WTC11 (cell line): ENCODE data around the gene RBP3.

Experiments used
- CREB1 ChIP-seq: sonication (generic); formaldehyde crosslinking; IDR thresholded peaks from 2 replicates; pipeline ENCODE4 v1.8.0; 2023; ENCODE audit warnings: mild to moderate bottlenecking, missing genetic modification reagents
- GRHL2 ChIP-seq: fragments of 250-450 bp; sonication (Bioruptor Pico); IDR thresholded peaks from 2 replicates; pipeline ENCODE4 v1.8.0; 2022; ENCODE audit warnings: mild to moderate bottlenecking, moderate library complexity; ENCODE audit not compliant: insufficient replicate concordance, severe bottlenecking
- TP53 ChIP-seq: sonication (generic); formaldehyde crosslinking; IDR thresholded peaks from 2 replicates; pipeline ENCODE4 v1.8.1; 2023; ENCODE audit warnings: mild to moderate bottlenecking, missing genetic modification reagents
- ZNF138 ChIP-seq: sonication (generic); formaldehyde crosslinking; conservative IDR thresholded peaks from 2 replicates; pipeline ENCODE4 v1.8.1; 2022; ENCODE audit warnings: mild to moderate bottlenecking, moderate library complexity, missing genetic modification reagents
- TF ChIP-seq, protein P1 (sequence below): sonication (generic); formaldehyde crosslinking; IDR thresholded peaks from 2 replicates; pipeline ENCODE4 v1.8.1; 2022; ENCODE audit warnings: low read depth, mild to moderate bottlenecking, moderate library complexity, missing genetic modification reagents, borderline replicate concordance
- TF ChIP-seq, protein P2 (sequence below): fragments of 200-600 bp; IDR thresholded peaks from 2 replicates; pipeline ENCODE4 v1.8.0; 2022; ENCODE audit warnings: antibody characterized with exemption

GRCh38 chr10:47316131-47316530, 32.0 kb upstream of the RBP3 start:
- no peak for TF ChIP-seq CREB1 (CRISPR knock-in tag)
- no peak for TF ChIP-seq GRHL2 (CRISPR knock-in tag)
- TF ChIP-seq, protein P1, sequence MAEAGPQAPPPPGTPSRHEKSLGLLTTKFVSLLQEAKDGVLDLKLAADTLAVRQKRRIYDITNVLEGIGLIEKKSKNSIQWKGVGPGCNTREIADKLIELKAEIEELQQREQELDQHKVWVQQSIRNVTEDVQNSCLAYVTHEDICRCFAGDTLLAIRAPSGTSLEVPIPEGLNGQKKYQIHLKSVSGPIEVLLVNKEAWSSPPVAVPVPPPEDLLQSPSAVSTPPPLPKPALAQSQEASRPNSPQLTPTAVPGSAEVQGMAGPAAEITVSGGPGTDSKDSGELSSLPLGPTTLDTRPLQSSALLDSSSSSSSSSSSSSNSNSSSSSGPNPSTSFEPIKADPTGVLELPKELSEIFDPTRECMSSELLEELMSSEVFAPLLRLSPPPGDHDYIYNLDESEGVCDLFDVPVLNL (CRISPR knock-in tag): no peak
- no peak for TF ChIP-seq ZNF138 (CRISPR knock-in tag)
- TF ChIP-seq, protein P2, sequence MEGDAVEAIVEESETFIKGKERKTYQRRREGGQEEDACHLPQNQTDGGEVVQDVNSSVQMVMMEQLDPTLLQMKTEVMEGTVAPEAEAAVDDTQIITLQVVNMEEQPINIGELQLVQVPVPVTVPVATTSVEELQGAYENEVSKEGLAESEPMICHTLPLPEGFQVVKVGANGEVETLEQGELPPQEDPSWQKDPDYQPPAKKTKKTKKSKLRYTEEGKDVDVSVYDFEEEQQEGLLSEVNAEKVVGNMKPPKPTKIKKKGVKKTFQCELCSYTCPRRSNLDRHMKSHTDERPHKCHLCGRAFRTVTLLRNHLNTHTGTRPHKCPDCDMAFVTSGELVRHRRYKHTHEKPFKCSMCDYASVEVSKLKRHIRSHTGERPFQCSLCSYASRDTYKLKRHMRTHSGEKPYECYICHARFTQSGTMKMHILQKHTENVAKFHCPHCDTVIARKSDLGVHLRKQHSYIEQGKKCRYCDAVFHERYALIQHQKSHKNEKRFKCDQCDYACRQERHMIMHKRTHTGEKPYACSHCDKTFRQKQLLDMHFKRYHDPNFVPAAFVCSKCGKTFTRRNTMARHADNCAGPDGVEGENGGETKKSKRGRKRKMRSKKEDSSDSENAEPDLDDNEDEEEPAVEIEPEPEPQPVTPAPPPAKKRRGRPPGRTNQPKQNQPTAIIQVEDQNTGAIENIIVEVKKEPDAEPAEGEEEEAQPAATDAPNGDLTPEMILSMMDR: no peak
- no peak for TF ChIP-seq TP53
